Loucy (cell line): ENCODE data around the gene TFDP1.
"Not testable (repeated sequence)": the region's sequence is repeated elsewhere in the genome, so short reads cannot be mapped to it uniquely, and the experiment has no call there.

ENCODE experiments used
- H2AFZ ChIP-seq: fragments of 200-600 bp; sonication (generic); 2 replicates; pipeline ENCODE4 v1.6.0; 2016; ENCODE audit warnings: antibody characterized with exemption, mild to moderate bottlenecking, low read length, moderate library complexity
- H3F3A ChIP-seq: fragments of 200-600 bp; 2 replicates; pipeline ENCODE4 v1.6.0; 2016; ENCODE audit warnings: antibody characterized with exemption, low read depth, mild to moderate bottlenecking
- H3K27me3 ChIP-seq: fragments of 200-600 bp; sonication (generic); 2 replicates; pipeline ENCODE4 v1.6.1; 2014; ENCODE audit warnings: low read length, mild to moderate bottlenecking; ENCODE audit not compliant: insufficient read depth, poor library complexity, severe bottlenecking
- H3K36me3 ChIP-seq: fragments of 200-600 bp; sonication (generic); 2 replicates; pipeline ENCODE4 v1.6.1; 2016; ENCODE audit warnings: low read length; ENCODE audit not compliant: insufficient read depth
- H3K4me1 ChIP-seq: fragments of 200-600 bp; sonication (generic); 2 replicates; pipeline ENCODE4 v1.5.1; 2014; ENCODE audit warnings: low read length, mild to moderate bottlenecking; ENCODE audit not compliant: insufficient read depth, poor library complexity, severe bottlenecking
- H3K4me2 ChIP-seq: fragments of 200-600 bp; sonication (generic); 2 replicates; pipeline ENCODE4 v1.6.0; 2014; ENCODE audit warnings: antibody characterized with exemption, low read length, low read depth, mild to moderate bottlenecking; ENCODE audit not compliant: poor library complexity, severe bottlenecking
- H3K4me3 ChIP-seq: fragments of 200-600 bp; sonication (generic); 2 replicates; pipeline ENCODE4 v1.5.1; 2014; ENCODE audit warnings: low read length, mild to moderate bottlenecking, mixed read lengths; ENCODE audit not compliant: poor library complexity, severe bottlenecking
- H3K79me2 ChIP-seq: fragments of 200-600 bp; sonication (generic); 2 replicates; pipeline ENCODE4 v1.6.1; 2014; ENCODE audit warnings: low read length; ENCODE audit not compliant: insufficient read depth
- H3K9ac ChIP-seq: fragments of 200-600 bp; sonication (generic); 2 replicates; pipeline ENCODE4 v1.6.0; 2014; ENCODE audit warnings: mild to moderate bottlenecking, low read depth, low read length, moderate library complexity; ENCODE audit not compliant: poor library complexity, severe bottlenecking
- H3K9me2 ChIP-seq: fragments of 200-600 bp; sonication (generic); replicated peaks from 2 replicates; pipeline ENCODE4 v1.6.1; 2016; ENCODE audit warnings: low read depth, low read length, mixed read lengths
- H3K9me3 ChIP-seq: fragments of 200-600 bp; sonication (generic); 2 replicates; pipeline ENCODE4 v1.6.1; 2014; ENCODE audit warnings: mild to moderate bottlenecking, antibody characterized with exemption, low read length, low read depth; ENCODE audit not compliant: insufficient read depth
- H4K20me1 ChIP-seq: fragments of 200-600 bp; sonication (generic); 2 replicates; pipeline ENCODE4 v1.6.0; 2014; ENCODE audit warnings: antibody characterized with exemption, low read length, mild to moderate bottlenecking; ENCODE audit not compliant: insufficient read depth, poor library complexity, severe bottlenecking
- EZH2phosphoT487 ChIP-seq: fragments of 200-600 bp; IDR thresholded peaks from 2 replicates; pipeline ENCODE4 v1.6.1; 2018; ENCODE audit warnings: antibody characterized with exemption, mild to moderate bottlenecking, moderate library complexity, borderline replicate concordance
- TF ChIP-seq, protein P1 (sequence below): fragments of 200-600 bp; sonication (generic); conservative IDR thresholded peaks from 2 replicates; pipeline ENCODE4 v1.5.1; 2014; ENCODE audit warnings: mild to moderate bottlenecking, antibody characterized with exemption, low read length

TFDP1 gene

DNA sequence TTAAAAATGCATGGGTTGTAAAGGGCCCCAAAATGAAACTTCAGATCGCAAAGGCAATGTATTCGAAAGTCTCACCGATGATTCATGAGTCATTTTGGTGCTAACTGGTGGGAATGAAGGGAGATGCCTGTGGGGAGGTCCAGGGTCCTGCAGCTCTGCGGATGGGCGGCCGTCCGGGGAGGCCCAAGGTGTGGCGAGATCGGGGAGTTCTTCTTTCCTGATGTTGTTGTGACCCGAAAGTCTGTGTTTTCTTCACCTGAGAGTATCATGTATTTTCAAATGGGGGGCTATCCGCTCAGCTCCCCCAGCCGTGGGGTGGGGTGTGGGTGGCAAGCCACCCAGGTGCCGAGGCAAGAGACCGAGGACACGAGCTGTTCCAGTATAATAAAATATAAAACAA lies 36.5 kb downstream of the TFDP1 start:
- Histone ChIP-seq H3K4me3 (no peak overlapping the region), H3K9me3 (no peaks in the 10 kb centered on the region), H3K4me2 (no peak overlapping the region), H3K9me2 (no peaks in the 10 kb centered on the region), H3K4me1 (no peaks in the 10 kb centered on the region), H3K79me2 (no peaks in the 10 kb centered on the region), H3F3A (no peaks in the 10 kb centered on the region), H2AFZ (no peak overlapping the region), H4K20me1 (no peaks in the 10 kb centered on the region), H3K36me3 (no peaks in the 10 kb centered on the region), H3K9ac (no peak overlapping the region), H3K27me3 (no peaks in the 10 kb centered on the region)
- TF ChIP-seq, protein P1, sequence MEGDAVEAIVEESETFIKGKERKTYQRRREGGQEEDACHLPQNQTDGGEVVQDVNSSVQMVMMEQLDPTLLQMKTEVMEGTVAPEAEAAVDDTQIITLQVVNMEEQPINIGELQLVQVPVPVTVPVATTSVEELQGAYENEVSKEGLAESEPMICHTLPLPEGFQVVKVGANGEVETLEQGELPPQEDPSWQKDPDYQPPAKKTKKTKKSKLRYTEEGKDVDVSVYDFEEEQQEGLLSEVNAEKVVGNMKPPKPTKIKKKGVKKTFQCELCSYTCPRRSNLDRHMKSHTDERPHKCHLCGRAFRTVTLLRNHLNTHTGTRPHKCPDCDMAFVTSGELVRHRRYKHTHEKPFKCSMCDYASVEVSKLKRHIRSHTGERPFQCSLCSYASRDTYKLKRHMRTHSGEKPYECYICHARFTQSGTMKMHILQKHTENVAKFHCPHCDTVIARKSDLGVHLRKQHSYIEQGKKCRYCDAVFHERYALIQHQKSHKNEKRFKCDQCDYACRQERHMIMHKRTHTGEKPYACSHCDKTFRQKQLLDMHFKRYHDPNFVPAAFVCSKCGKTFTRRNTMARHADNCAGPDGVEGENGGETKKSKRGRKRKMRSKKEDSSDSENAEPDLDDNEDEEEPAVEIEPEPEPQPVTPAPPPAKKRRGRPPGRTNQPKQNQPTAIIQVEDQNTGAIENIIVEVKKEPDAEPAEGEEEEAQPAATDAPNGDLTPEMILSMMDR = no peak
- TF ChIP-seq EZH2phosphoT487 = no peak

DNA sequence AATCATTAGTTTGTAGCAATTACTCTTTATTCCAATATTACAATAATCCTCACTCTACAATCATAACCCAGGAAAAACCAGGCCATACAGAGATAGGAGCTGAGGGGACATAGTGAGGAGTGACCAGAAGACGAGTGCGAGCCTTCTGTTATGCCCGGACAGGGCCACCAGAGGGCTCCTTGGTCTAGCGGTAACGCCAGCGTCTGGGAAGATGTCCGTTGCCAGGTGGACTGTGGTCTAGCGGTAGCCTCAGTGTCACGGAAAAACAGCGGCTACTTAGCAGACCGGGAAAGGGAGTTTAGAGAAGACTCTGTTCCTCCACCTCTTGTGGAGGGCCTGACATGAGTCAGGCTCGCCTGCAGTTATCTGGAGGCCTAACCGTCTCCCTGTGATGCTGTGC lies 36.9 kb downstream of the TFDP1 start:
- not testable (repeated sequence) for H3K27me3 ChIP-seq, H2AFZ ChIP-seq, H3K9ac ChIP-seq, H3K9me3 ChIP-seq, H3K4me2 ChIP-seq, H3K79me2 ChIP-seq, H3K4me3 ChIP-seq, H4K20me1 ChIP-seq, H3K36me3 ChIP-seq, H3K4me1 ChIP-seq, H3K9me2 ChIP-seq, H3F3A ChIP-seq
- TF ChIP-seq, protein P1 = peak; percentile 59

DNA sequence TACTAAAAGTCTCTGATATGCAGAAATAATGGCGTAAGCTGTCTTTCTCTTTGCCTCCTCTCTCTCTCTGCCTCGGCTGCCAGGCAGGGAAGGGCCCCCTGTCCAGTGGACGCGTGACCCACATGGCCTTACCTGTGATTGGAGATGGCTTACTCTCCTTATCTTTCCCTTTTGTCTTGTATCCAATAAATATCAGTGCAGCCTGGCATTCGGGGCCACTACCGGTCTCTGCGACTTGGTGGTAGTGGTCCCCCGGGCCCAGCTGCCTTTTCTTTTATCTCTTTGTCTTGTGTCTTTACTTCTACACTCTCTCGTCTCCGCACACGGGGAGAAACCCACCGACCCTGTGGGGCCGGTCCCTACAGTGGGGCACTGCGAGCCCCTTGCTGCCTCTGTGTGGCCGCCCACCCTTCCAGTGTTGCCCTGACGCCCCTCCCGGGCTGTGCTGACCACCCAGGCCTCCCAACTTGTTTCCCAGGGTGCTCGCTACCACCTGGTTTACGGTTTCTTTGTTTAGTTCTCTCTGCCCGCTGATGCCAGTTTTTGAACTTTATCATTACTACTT lies 37.5 kb downstream of the TFDP1 start:
- H3K9me2 ChIP-seq, H4K20me1 ChIP-seq, H3K79me2 ChIP-seq, H3K36me3 ChIP-seq, H2AFZ ChIP-seq, H3K4me2 ChIP-seq, H3K4me1 ChIP-seq, H3K9ac ChIP-seq, H3K4me3 ChIP-seq, H3K9me3 ChIP-seq, H3K27me3 ChIP-seq, H3F3A ChIP-seq: not testable (repeated sequence)

DNA sequence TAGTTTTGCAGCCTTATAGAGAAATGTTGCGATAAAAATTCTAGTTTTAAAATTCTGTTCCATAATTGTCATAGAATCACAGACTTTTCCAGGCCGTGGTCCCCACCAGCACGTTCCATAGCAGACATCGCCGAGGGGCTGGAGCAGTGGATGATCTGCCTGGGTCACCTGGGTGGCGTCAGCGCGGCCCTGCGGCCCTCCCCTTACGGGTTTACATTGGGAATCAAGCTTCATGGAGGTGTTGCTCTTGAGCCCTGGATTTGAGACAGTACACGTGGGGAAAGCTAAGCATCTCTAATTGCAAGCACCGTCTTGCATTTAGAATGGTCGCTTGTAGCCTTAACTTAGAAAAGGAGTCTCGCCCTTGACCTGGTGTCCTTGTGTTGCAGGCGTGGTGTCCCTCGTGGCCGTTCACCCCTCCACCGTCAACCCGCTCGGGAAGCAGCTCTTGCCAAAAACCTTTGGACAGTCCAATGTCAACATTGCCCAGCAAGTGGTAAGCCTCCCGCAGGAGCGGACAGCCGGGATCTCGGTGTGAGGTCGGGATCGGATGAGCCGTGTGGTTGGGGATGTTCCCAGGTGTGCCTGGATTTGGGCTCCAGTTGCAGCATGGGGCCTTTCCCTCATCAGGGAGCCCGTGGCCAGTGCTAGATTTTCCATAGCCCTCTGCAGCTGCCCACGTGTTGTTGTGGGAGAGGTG lies 38.4 kb downstream of the TFDP1 start:
- Histone ChIP-seq H3K79me2 (no peaks in the 10 kb centered on the region), H3F3A (no peaks in the 10 kb centered on the region; the same call in 1 of the 2 replicates), H3K4me3 (no peak overlapping the region), H3K4me2 (no peak overlapping the region), H3K9me3 (no peaks in the 10 kb centered on the region), H4K20me1 (no peaks in the 10 kb centered on the region), H3K27me3 (no peaks in the 10 kb centered on the region), H2AFZ (no peak overlapping the region), H3K36me3 (no peaks in the 10 kb centered on the region), H3K9me2 (no peaks in the 10 kb centered on the region), H3K9ac (no peak overlapping the region), H3K4me1 (no peaks in the 10 kb centered on the region)
- TF ChIP-seq, protein P1 = no peak
- TF ChIP-seq EZH2phosphoT487 = no peak
